Testis (tissue), 2 donors: ENCODE results near the gene DLX2.

Experiments used
- POLR2A ChIP-seq: fragments of 450-650 bp; IDR thresholded peaks from one replicate; pipeline ENCODE4 v1.6.1; 2017; ENCODE audit warnings: antibody characterized with exemption, mild to moderate bottlenecking, moderate library complexity
- TF ChIP-seq, protein P1 (sequence below), 3 experiments: fragments of 450-650 bp in 2 of 3; fragments of 200-600 bp in 1 of 3; sonication (generic) in 1 of 3; IDR thresholded peaks; one replicate each; pipeline ENCODE4 v1.5.1; 2016 to 2019; ENCODE audit warnings: antibody characterized with exemption in 3 of 3, mild to moderate bottlenecking in 2 of 3, moderate library complexity in 1 of 3

DNA sequence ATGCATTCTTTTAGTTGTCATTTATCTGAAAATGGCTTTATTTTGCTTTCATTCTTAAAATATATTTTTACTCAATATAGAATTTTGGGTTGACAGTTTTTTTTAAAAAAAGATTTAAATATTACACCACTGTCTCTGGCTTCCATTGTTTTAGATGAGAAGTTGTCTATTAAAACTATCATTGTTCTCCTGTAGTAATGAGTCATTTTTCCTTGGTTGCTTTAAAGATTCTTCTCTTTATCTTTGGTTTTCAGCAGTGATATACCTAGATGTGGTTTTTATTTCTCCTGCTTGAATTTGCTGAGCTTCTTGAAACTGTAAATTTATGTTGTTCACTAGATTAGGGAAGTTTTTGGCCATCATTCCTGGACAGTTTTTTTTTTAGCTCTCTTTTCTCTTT lies 26.7 kb upstream of the DLX2 start:
- TF ChIP-seq, protein P1, sequence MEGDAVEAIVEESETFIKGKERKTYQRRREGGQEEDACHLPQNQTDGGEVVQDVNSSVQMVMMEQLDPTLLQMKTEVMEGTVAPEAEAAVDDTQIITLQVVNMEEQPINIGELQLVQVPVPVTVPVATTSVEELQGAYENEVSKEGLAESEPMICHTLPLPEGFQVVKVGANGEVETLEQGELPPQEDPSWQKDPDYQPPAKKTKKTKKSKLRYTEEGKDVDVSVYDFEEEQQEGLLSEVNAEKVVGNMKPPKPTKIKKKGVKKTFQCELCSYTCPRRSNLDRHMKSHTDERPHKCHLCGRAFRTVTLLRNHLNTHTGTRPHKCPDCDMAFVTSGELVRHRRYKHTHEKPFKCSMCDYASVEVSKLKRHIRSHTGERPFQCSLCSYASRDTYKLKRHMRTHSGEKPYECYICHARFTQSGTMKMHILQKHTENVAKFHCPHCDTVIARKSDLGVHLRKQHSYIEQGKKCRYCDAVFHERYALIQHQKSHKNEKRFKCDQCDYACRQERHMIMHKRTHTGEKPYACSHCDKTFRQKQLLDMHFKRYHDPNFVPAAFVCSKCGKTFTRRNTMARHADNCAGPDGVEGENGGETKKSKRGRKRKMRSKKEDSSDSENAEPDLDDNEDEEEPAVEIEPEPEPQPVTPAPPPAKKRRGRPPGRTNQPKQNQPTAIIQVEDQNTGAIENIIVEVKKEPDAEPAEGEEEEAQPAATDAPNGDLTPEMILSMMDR (IDR thresholded peaks at IDR 0.05): no peak
- TF ChIP-seq POLR2A: no peak
